ENCODE data around the gene CALD1.

DNA sequence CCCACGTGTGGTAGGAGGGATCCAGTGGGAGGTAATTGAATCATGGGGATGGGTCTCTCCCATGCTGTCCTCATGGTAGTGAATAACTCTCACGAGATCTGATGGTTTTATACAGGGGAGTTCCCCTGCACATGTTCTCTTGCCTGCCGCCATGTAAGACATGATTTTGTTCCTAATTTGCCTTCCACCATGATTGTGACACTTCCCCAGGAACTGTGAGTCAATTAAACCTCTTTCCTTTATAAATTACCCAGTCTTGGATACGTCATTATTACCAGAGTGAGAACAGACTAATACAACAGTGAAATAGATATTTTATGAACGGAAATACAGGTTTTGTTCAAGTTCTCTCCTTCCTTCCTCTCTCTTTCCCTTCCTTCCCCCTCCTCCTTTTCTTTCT is 15.8 kb downstream of the CALD1 start:
- TF ChIP-seq, protein P1, sequence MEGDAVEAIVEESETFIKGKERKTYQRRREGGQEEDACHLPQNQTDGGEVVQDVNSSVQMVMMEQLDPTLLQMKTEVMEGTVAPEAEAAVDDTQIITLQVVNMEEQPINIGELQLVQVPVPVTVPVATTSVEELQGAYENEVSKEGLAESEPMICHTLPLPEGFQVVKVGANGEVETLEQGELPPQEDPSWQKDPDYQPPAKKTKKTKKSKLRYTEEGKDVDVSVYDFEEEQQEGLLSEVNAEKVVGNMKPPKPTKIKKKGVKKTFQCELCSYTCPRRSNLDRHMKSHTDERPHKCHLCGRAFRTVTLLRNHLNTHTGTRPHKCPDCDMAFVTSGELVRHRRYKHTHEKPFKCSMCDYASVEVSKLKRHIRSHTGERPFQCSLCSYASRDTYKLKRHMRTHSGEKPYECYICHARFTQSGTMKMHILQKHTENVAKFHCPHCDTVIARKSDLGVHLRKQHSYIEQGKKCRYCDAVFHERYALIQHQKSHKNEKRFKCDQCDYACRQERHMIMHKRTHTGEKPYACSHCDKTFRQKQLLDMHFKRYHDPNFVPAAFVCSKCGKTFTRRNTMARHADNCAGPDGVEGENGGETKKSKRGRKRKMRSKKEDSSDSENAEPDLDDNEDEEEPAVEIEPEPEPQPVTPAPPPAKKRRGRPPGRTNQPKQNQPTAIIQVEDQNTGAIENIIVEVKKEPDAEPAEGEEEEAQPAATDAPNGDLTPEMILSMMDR (IDR thresholded peaks at IDR 0.05; ENCODE audit: insufficient read depth, low read length, poor library complexity, severe bottlenecking): no peak
- TF ChIP-seq EZH2phosphoT487 (conservative IDR thresholded peaks at IDR 0.05; ENCODE audit: low read length): no peak

All from SU-DHL-6 (cell line).